Tibial nerve (tissue), 4 donors: ENCODE data around the gene PLS1.

Experiments used
- EP300 ChIP-seq, 2 donors: sonication (generic); formaldehyde crosslinking; IDR thresholded peaks; one replicate each; pipeline ENCODE4 v1.6.1; 2017; ENCODE audit warnings: antibody characterized with exemption in 2 of 2, mild to moderate bottlenecking in 1 of 2
- POLR2A ChIP-seq, 2 donors: fragments of 450-650 bp; IDR thresholded peaks; one replicate each; pipeline ENCODE4 v1.6.1; 2017; ENCODE audit warnings: antibody characterized with exemption in 2 of 2, mild to moderate bottlenecking in 2 of 2, moderate library complexity in 2 of 2
- TF ChIP-seq, protein P1 (sequence below), 5 experiments: fragments of 200-600 bp in 3 of 5; fragments of 450-650 bp in 2 of 5; sonication (generic) in 3 of 5; IDR thresholded peaks; one replicate each; pipeline ENCODE4 v1.5.1; 2016 to 2019; ENCODE audit warnings: antibody characterized with exemption in 5 of 5, mild to moderate bottlenecking in 3 of 5, moderate library complexity in 2 of 5

DNA sequence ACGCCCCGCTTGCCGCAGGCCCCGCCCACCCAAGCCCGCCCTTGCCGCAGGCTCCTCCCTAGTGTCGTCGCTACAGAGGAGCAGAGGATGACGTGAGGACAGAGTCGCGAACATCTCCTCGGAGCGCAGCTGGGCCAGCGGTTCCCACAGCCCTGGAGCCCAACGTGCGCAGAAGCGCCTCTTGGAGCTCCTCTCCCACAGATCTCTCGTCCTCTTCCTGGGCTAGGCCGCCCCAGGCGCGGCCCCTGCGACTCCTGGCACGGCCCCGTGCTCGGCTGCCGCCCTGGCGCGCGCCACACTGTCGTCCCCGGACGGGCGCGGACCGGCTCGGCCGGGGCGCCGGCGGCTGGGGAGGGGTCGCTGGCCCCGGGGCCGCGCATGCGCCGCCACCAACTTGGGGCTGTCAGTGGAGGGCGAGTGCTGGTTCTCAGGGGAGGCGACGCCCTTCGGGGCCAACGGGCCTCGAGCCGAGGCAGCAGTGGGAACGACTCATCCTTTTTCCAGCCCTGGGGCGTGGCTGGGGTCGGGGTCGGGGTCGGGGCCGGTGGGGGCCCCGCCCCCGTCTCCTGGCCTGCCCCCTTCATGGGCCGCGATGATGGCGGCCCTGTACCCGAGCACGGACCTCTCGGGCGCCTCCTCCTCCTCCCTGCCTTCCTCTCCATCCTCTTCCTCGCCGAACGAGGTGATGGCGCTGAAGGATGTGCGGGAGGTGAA lies 127.9 kb downstream of the PLS1 start, which contains the start of gene TRPC1:
- TF ChIP-seq POLR2A (IDR thresholded peaks at IDR 0.05) (peak; percentile 74 to 95), EP300 (IDR thresholded peaks at IDR 0.05) (peak in 1 of 2 donors; percentile 95)
- TF ChIP-seq, protein P1, sequence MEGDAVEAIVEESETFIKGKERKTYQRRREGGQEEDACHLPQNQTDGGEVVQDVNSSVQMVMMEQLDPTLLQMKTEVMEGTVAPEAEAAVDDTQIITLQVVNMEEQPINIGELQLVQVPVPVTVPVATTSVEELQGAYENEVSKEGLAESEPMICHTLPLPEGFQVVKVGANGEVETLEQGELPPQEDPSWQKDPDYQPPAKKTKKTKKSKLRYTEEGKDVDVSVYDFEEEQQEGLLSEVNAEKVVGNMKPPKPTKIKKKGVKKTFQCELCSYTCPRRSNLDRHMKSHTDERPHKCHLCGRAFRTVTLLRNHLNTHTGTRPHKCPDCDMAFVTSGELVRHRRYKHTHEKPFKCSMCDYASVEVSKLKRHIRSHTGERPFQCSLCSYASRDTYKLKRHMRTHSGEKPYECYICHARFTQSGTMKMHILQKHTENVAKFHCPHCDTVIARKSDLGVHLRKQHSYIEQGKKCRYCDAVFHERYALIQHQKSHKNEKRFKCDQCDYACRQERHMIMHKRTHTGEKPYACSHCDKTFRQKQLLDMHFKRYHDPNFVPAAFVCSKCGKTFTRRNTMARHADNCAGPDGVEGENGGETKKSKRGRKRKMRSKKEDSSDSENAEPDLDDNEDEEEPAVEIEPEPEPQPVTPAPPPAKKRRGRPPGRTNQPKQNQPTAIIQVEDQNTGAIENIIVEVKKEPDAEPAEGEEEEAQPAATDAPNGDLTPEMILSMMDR (IDR thresholded peaks at IDR 0.05), result no peak
